SW480 (cell line): ENCODE results near the gene ABLIM2.

Experiments used
- DNase-seq: peaks from one replicate; pipeline ENCODE4 v3.0.0-alpha.2; 2016; ENCODE audit warnings: low spot score

The ABLIM2 gene

DNA sequence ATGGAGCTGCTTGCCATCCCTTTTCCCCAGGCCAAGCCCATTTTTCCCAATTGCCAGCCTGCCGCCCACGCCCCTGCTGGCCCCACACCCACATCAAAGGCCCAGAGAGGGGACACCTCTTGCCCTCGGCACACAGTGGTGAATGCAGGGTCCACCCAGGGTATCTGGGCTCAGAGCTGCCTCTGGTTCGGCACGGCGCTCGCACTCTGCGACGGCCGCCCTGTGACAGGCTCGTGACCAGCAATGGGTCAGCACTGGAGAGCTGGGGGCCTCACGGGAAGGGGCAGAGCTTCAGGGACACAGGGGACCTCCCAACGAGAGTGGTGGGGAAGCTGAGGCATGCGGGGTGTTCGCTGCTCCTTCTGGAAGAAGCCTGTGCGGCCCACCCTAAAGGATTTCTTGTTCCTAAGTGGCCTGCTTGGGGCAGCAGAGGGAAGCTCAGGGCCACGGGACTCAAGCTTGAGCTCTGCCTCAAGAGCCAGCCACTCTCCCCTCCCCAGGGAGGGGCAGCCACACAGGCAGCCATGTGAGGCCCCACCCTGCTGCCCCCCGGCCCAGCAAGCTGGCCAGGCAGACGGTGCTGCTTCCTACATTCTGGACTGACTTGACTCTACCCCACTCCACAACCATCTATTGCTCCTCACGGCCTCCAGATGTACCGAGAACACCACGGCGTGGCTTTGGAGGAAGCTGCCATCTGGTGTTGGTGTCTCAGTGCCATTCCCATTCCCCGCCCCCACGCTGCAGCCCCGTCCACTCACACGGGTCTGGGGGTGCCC lies 73.7 kb downstream of the ABLIM2 start:
- no peak for DNase-seq

DNA sequence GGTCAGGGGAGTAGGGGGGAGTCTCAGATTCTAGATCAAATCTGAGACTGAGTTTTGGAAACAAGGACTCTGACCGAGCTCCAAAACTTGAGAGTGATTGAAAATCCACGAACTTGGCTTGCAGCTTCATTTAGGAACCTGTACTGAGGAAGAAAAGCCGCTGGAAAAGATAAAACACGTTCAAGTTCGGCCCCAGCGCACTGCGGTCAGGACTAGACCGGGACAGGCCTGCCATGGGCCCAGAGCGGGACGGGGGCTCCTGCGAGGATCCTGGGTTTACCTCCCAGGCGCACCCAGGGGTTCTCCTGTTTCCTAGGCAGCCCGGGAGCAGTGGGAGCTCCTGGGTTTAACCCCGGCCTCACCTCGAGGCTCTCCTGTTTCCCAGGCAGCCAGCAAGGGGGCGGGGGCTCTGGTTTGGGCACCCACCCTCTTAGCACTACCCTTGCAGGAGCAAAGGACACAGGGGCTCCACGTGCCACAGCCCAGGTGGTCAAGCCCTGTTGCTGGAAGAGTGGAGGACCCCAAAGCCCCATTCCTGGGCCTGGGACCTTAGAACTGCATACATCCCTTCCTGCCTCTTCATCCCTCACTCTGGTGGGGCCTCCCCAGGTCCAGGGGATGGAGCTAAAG lies 74.5 kb downstream of the ABLIM2 start:
- no peak for DNase-seq

DNA sequence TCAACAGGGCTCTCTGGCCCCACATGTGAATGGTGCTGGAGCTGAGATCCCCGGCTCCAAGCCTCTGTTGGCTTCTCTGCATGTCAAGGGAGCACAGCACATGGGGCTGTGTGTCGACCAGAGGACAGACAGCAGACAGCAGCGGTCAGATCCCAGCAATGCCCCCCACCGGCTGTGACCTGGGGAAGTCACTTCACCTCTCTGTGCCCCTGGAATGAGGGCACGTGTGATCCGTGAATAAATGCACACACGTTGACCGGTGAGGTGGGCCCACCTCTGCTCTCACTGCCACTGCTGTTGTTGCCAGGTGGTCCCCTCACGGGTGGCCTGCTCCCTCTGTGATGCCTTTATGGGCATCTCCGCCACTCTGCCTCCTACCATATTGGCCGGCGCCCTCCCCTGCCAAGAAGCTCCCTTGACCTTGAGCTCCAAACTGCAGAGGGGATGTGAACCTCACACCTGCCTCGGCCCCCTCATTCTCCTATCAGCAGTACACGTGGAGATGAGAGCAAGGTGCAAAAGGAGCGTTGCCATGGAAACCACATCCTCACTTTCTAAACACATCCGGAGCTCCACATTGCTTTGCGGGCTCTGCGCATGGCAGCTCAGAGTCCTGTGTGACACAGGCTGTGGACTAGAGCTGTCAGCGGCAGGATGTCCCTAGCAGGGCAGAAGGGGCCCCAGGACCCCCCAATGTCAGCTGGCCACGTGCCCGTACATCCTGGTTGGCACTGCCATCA lies 75.4 kb downstream of the ABLIM2 start:
- DNase-seq = no peak

DNA sequence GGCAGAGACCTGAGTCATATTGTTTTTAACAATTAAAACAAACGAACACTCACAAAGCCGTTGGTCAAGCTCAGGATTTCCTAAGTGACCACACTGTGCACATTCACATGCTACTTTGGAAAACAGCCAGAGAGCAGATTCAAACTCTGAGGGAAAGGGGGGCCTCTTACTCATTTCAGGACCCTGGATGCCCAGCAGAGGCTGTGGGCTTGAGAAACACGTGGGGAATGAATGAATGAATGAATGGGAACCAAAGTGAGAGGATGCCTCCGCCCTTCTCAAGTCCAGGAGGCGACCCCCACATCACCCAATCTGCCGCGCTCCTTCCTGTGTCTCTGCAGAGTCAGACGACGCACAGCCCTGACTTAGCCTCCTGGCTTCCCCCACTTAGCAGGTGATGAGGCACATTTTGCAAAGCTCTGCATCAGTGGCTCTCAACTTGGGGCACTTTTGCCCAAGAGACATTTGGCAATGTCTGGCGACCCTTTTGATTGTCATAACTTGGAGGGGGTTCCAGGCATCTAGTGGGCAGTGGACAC lies 76.0 kb downstream of the ABLIM2 start:
- DNase-seq = no peak

DNA sequence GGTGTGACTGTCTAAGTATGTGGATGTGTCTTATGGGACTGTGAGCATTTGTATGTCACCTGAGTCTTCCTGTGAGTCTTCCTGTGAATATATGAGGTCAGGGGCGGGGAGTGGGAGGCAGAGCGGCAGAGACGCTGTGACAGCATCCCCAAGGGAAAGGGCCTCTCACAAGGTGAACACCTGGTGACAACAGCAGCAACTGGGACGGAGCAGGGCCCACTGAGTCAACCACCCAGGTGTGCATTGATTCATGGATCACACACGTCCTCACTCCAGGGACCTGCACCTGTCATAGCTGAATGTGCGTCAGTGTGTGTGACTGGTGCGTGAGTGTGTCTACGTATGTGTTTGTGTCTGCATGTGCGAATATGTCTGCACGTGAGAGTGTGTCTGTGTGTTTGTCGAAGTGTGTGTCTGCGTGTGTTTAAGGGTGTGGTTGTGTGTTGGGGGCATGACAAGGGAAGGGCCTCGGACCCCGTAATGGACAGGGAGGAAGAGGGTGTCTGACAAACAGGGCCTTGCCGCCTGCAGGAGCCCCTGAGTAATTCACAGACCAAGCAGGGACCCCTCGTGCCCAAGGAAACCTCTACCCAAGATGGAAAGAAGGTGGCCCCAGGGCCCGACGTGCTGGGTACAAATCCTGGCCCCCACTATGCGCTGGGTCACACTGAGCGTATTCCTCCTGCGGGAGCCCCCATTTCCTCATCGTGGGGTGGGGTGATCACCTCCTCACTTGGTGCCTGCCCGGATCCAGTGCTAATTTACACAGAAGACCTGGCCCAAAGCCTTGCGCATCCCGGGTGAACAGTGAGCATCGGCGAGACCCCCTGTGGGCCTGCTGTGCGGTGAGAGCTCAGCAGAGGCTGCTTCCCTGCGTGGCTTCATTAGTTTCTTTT lies 76.7 kb downstream of the ABLIM2 start:
- DNase-seq = no peak

DNA sequence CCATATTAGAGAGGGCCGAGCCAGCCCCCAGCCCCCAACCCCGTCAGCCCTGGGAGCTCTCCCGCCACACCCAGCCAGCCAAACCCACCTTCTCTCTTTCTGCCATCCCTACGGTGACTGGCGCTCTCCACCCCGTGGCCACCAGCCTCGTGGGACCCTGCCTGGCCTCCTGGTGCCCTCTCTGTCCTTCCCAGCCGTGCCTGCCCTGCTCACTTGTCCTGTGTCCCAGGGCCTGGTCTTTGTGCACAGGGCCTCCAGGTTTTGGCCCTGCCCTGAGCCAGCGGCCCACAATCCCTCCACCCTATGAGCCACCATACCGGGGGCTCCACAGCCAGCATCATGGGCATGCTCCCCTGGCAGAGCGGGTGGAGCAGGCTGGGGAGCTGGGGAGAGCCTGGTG lies 77.4 kb downstream of the ABLIM2 start:
- DNase-seq = no peak

DNA sequence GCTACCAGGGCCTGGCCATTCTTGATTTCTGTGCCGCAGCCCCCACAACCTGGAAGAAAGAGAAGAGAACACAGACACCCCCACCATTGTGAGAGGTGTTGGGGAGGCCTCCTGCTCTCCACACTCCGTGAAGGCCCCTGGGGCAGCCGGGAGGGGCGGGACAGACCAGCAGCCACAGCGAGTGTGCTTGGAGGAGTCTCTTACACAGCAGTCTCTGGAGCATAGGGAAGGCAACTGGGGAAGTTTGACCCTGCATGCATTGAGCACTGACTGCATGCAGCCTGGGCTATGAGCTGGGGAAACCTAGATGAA lies 77.9 kb downstream of the ABLIM2 start:
- no peak for DNase-seq

DNA sequence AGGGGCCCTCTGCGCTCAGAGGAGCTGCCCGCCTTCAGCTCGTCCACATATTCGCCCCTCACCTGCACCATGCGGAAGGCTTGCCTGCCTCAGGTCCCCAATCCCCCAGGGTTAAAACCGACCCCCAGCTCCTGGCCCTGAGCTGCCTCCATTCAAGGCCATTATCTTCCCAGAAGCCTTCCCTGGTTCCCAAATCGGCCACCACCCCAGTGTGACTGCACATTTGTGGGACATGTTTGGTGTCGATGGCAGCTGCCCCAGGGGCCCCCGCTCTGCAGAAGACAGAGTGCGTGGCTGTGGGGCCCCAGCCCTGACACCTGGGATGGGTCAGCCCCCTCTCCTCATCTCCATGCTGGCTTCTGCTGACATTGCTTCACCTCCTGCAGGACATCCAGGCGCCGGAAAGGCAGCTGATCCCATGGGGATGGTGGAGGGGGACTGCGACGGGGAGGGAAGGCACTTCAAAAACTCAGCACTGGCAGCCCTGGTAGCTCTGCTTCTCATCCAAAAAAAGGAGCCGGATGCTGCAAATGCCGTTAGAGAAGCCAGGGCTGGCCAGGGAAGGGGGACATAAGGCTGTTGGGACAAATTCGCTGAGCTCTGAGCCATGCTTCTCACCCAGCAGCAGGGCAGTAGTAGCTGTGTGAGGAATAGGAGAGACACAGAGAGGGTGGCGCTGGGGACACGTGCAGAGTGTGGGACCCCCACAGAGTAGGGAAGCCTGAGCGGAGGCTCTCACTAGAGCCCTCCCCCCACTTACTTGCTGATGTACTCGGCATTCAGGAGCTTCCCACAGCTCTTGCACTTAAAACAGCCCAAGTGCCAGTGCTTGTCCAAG lies 78.5 kb downstream of the ABLIM2 start:
- DNase-seq = no peak

DNA sequence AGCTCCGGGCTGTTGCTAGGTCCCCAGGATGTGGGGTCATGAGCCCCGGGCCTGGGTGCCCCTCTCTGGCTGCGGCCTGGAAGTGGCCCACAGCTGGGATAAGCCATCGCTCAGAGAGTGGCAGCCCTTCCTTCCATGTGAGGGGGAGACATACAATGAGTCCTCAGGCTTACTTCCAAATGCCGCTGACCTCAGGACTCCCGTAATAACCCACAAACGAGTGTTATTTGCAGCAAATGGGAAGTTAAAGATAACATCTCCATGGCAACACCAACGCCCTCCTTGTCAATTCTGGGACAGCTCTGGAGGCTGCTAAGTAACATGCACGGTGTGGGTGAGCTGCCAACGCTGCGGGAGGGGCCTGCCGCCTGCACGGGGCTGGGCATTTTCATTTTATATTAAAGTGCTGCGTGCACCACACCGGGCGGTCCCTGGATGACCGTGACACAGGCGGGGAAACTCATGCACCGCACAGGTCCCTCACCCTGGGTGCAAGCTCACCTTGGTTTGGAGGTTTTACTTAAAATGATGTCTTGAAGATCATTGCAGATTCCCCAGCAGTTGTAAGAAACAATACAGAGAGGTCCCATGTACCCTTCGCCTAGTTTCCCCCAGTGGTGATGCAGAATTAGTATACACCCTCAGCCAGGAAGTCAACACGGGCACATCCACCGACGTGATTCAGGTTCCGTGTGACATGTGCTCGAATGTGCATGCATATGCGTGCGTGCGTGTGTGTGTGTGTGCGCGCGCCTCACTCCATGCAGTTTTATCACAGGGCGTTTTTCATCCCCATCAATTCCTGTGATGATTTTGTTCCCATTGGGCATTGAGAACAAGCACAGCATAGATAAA lies 79.4 kb downstream of the ABLIM2 start:
- no peak for DNase-seq

DNA sequence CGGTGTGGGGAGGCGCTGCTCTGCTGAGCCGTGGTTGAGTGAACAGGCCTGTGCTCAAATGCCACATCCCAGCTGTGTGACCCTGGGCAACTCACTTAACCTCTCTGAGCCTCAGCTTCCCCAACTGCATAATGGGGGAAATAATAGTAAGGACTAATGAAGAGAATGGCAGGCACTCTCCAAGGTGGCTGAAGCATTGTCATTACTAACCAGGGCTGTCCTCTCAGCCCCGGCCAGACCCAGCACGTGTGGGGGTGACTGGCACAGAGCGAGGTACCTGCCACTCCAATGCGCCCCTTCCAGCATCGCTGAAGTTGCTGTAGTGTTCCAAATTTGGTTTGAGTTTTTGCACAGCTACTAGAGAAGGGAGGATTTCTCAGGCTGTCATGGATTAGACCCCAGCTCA lies 80.0 kb downstream of the ABLIM2 start:
- no peak for DNase-seq

DNA sequence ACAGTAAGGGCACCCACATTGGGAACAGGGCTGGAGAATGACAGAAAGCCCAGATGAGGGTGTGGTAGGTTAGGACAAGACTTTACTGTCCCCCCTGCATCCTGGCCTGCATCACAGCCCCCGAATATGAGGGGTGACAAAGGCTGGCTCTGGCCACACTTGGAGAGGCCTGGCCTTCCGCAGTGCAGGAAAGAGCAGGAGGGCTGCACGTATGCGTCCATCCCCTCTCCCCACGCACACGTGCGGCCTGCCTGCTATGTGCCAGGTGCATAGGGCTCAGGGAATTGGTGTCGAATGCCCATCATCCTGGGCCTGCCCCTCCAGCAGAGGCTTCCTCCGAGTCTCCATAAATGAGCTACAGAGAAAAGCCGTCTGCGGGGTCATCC lies 80.5 kb downstream of the ABLIM2 start:
- DNase-seq = no peak

DNA sequence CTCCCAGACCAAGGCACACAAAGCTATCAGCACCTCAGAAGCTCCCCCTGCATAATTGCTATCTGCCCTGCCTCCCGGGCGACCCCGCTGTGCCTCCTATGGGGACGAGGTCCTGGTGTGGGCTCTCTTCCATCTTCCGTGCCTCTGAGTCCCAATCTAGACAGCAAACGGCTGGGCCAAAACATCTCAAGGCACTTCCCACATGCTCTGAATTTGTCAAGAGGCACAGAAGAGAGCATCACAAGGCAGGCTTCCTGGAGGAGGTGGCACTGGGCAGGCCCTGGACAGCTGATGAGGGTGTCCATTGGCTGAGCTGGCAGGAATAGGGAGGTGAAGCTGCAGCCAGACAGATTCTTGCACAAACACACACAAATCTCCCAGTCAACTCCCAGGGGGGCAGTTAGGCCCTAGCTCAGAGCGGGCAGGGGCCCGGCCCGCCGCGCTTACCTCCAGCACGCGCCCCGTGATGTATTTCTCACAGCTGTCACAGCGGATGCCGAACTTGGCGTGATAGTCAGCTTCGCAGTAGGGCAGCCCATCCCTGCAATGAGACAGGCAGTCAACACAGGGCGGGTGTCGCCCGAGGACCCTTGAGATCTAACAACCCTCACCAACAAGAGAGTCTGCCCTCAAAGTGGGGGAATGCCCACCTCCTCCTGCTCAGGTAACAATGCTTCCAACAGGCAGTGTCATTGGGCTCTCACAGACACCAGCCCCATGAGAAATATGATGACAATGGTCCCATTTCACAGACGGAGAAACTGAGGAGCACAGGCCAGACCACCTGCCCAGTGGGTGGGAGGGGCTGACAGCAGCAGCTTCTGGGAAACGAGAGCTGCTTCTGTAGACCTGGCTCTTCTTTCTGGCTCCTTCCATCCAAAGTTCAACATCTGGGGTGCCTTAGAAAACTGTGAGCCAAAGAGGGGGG lies 81.2 kb downstream of the ABLIM2 start:
- DNase-seq = no peak

DNA sequence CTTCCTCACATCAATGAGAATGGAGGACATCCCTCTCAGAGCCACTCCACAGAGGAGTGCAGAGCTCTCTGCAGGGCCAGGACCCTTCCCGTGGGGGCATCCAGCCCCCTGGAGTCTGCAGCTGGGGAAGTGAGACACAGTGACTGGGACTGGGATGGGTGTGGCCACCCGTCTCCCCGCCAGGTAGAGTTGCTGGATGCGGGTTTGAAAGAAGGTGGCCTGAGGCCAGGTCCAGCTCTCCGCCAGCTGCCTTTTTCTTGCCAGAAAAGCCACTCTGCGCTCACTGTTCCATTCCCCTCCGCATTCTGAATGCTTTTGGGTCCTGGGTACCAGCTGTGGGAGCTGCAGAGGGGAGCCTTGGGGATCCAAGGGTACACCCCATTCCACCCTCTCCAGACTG lies 82.6 kb downstream of the ABLIM2 start:
- DNase-seq = no peak

DNA sequence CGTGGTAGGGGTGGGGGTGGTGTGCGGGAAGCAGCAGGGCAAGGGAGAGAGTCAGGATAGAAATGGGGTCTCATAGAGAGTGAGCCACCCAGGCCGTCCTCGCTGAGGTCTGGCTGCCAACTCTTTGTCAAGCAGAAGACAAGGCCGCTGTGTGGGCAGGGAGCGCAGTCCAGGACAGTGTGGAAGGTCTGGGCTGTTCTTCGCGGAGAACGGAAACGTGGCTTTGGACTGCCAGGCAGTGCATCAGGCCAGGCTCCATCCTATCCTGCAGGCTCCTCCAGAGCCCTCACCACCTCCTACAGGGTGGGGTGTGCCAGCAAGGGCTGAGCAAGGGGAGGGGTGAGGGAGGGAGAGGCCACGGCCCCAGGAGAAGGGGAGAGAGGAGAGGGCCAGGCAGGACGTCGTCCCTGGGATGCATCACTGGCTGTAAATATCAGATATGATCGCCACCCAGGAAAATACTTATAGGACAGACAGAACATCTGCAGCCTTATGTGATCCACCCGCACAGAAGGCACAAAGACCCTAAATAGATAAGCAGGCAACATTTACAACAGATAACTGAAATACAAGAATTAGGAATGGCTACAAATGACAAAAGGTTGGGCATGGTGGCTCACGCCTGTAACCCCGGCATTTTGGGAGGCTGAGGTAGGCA lies 85.3 kb downstream of the ABLIM2 start:
- no peak for DNase-seq

DNA sequence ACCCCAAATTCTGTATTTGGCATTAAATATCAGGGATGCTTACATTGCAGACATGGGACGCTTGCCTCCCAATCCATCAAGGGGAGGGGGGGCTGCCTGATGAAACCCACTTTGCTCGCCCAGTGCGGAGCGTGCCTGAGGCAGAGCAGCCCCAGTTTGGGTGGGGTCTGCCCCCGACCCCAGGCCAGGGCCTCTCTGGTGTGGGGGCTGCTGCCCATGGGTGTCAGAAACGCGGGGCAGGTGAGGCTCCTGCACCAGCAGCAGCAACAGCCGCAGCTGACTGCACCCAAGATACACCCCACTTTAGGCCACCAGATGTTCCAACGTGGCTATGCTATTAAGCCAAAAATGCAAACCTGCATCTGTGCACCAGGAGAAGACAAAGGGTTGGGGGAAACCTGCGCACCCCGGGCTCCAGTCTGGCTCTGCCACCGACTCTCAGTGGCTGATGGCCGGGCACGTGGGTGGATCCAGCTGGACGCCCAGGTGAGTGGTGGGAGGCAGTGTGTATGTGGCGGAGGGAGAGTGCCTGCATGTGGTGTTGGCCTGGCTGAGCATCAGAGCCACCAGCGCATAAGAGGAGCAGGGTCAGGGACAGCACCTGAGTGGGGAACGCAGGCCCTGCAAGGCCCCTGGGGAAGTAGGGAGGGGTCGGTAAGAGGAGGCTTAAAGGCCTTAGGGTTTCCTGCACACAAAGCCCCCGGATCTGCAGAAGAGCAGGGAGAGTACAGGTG lies 86.2 kb downstream of the ABLIM2 start:
- DNase-seq = no peak

DNA sequence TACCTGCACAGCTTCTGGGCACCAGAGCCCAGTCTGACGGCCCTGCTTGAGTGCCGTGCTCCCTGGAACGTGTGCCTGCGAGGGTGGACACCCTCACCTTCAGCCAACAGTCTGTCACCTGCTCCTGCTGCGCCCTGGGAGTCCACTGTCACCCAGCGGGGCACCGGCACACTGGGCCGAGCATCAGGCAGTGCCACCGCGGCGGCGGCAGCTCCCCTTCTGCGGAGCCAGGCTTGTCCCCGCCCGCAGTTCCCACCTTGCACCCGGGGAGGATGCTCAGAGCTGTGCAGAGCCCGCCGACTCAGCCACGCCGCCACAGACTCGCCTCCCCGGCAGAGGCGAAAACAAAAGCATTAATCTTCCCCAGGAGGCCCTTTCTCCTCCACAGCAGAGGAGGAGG lies 86.8 kb downstream of the ABLIM2 start:
- no peak for DNase-seq

DNA sequence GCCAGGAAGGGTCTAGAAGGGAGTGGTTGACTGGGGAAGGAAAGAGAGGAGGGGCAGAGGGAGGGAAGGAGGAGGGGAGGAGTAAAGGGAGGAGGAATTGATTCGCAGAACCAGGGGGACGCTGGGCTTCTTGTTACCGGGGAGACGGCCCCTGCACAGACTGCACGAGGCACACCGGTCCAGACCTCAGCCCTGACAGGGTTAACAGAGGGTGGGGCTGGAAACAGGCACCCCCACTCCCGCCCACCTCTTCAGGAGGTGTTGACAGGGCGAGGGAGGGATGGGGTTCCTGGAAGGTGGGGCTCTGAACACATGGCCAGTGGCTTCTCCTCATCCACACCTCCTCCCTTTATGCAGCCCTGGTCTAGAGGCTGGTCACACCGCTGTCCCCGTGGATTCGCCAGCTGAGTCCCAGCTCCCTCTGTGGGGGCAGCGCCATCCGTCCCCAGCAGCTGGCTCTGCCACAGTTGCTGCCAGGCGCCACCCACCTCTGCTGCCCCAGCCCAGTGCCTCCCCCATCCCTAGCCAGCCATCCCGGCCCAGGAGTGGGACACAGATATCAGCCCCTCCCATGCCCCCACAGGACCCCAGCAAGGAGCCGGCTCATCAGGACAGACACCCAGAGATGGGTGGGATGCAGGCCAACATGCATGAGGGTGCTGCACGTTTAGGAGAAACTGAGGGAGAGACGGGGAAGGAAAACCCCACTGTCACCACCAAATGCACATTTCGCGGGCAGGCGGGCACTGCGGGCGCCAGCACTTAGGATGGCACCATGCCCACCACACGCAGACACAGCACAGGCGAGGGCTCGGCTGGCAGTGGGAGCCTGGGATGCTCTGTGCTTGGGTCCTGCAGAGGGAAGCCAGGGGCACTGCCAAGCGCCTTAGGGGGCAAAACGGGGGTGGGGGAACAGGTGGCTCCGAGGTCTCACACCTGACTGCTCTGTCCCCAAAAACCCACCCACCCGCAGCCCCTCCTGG lies 87.6 kb downstream of the ABLIM2 start:
- DNase-seq = no peak
